H9 (cell line): ENCODE measurements around the gene CREB3L4. TPM values are rescaled to one million over a fixed set of nuclear protein-coding genes. Genes with fewer than 3 reads are reported as not detected.

Experiments used
- DNase-seq: peaks from one replicate; pipeline ENCODE4 v3.0.0-alpha.2; 2017
- H2AFZ ChIP-seq: one replicate; pipeline ENCODE4 v1.6.1; 2013; ENCODE audit warnings: mild to moderate bottlenecking, low read length, control low read depth, moderate library complexity
- H2AK5ac ChIP-seq: 2 replicates; pipeline ENCODE4 v1.6.1; 2013; ENCODE audit warnings: low read length, control low read depth, mixed read lengths; ENCODE audit not compliant: insufficient read length
- H2BK120ac ChIP-seq: one replicate; pipeline ENCODE4 v1.6.1; 2013; ENCODE audit warnings: low read depth, mild to moderate bottlenecking, low read length, control low read depth, inconsistent platforms; ENCODE audit not compliant: poor library complexity, severe bottlenecking
- H2BK12ac ChIP-seq: 2 replicates; pipeline ENCODE4 v1.6.1; 2013; ENCODE audit warnings: low read length, control low read depth, mixed read lengths, low read depth; ENCODE audit not compliant: insufficient read length
- H2BK15ac ChIP-seq: 2 replicates; pipeline ENCODE4 v1.6.1; 2013; ENCODE audit warnings: low read depth, low read length, control low read depth
- H2BK20ac ChIP-seq: one replicate; pipeline ENCODE4 v1.6.1; 2013; ENCODE audit warnings: low read depth, mild to moderate bottlenecking, low read length, control low read depth, inconsistent platforms; ENCODE audit not compliant: poor library complexity, severe bottlenecking
- H2BK5ac ChIP-seq: 2 replicates; pipeline ENCODE4 v1.6.1; 2013; ENCODE audit warnings: low read length, control low read depth, mixed read lengths; ENCODE audit not compliant: insufficient read length
- H3K14ac ChIP-seq: 2 replicates; pipeline ENCODE4 v1.6.1; 2013; ENCODE audit warnings: low read length, control low read depth; ENCODE audit not compliant: insufficient read depth
- H3K18ac ChIP-seq: 2 replicates; pipeline ENCODE4 v1.6.1; 2013; ENCODE audit warnings: low read depth, mild to moderate bottlenecking, mixed read lengths, low read length, control low read depth; ENCODE audit not compliant: insufficient read length
- H3K23ac ChIP-seq: 2 replicates; pipeline ENCODE4 v1.6.1; 2013; ENCODE audit warnings: low read length, control low read depth, mixed read lengths, low read depth; ENCODE audit not compliant: insufficient read length
- H3K23me2 ChIP-seq: 2 replicates; pipeline ENCODE4 v1.6.1; 2013; ENCODE audit warnings: low read depth, mild to moderate bottlenecking, mixed read lengths, low read length, control low read depth; ENCODE audit not compliant: insufficient read length, poor library complexity, severe bottlenecking
- H3K27ac ChIP-seq: 2 replicates; pipeline ENCODE4 v1.5.1; 2013; ENCODE audit warnings: low read length, control low read depth, mixed read lengths, low read depth; ENCODE audit not compliant: insufficient read length
- H3K27me3 ChIP-seq: 2 replicates; pipeline ENCODE4 v1.6.1; 2013; ENCODE audit warnings: low read length, control low read depth, inconsistent platforms; ENCODE audit not compliant: insufficient read depth
- H3K4ac ChIP-seq: 2 replicates; pipeline ENCODE4 v1.6.1; 2013; ENCODE audit warnings: low read depth, mild to moderate bottlenecking, control low read depth, inconsistent platforms, low read length, moderate library complexity
- H3K4me1 ChIP-seq: 2 replicates; pipeline ENCODE4 v1.6.1; 2013; ENCODE audit warnings: low read length, control low read depth, inconsistent platforms; ENCODE audit not compliant: insufficient read depth
- H3K4me2 ChIP-seq: 2 replicates; pipeline ENCODE4 v1.6.1; 2013; ENCODE audit warnings: low read length, control low read depth, mixed read lengths; ENCODE audit not compliant: insufficient read length, insufficient read depth
- H3K56ac ChIP-seq: 2 replicates; pipeline ENCODE4 v1.6.1; 2013; ENCODE audit warnings: low read depth, mild to moderate bottlenecking, mixed read lengths, low read length, control low read depth; ENCODE audit not compliant: insufficient read length
- H3K79me1 ChIP-seq: 2 replicates; pipeline ENCODE4 v1.6.1; 2013; ENCODE audit warnings: low read depth, mild to moderate bottlenecking, moderate library complexity, low read length, control low read depth, inconsistent platforms; ENCODE audit not compliant: insufficient read depth, poor library complexity, severe bottlenecking
- H3K79me2 ChIP-seq: 2 replicates; pipeline ENCODE4 v1.6.1; 2013; ENCODE audit warnings: low read length, control low read depth, inconsistent platforms; ENCODE audit not compliant: insufficient read depth
- H3K9ac ChIP-seq: 2 replicates; pipeline ENCODE4 v1.6.1; 2013; ENCODE audit warnings: low read length, control low read depth, mixed read lengths; ENCODE audit not compliant: insufficient read length; ENCODE audit errors: extremely low read depth
- H3K9me3 ChIP-seq: one replicate; pipeline ENCODE4 v1.6.1; 2013; ENCODE audit warnings: low read depth, low read length, inconsistent platforms; ENCODE audit not compliant: control insufficient read depth
- H3T11ph ChIP-seq: one replicate; pipeline ENCODE4 v1.6.1; 2013; ENCODE audit warnings: mild to moderate bottlenecking, low read length, control low read depth, inconsistent platforms
- H4K20me1 ChIP-seq: one replicate; pipeline ENCODE4 v1.6.1; 2013; ENCODE audit not compliant: control insufficient read depth, insufficient read length, insufficient read depth
- H4K5ac ChIP-seq: 2 replicates; pipeline ENCODE4 v1.6.1; 2013; ENCODE audit warnings: low read depth, mild to moderate bottlenecking, mixed read lengths, low read length, control low read depth; ENCODE audit not compliant: insufficient read length
- H4K8ac ChIP-seq: replicated peaks from 2 replicates; pipeline ENCODE4 v1.6.1; 2013; ENCODE audit warnings: low read length, control low read depth, mixed read lengths, low read depth; ENCODE audit not compliant: insufficient read length
- H4K91ac ChIP-seq: 2 replicates; pipeline ENCODE4 v1.6.1; 2013; ENCODE audit warnings: low read depth, mild to moderate bottlenecking, moderate library complexity, mixed read lengths, low read length, control low read depth; ENCODE audit not compliant: insufficient read length
- H3K27ac Mint-ChIP-seq, 3 experiments: 2 replicates in 2 of 3; 3 replicates in 1 of 3; pipeline ENCODE4 v1.8.0; 2020 to 2021; ENCODE audit warnings: mixed read lengths in 3 of 3, mild to moderate bottlenecking in 1 of 3, moderate library complexity in 1 of 3
- H3K27me3 Mint-ChIP-seq: 2 replicates; pipeline ENCODE4 v1.8.0; 2021; ENCODE audit warnings: low read depth, mild to moderate bottlenecking, moderate library complexity, mixed read lengths
- H3K36me3 Mint-ChIP-seq, 3 experiments: 2 replicates in 2 of 3; 3 replicates in 1 of 3; pipeline ENCODE4 v1.8.0; 2020 to 2021; ENCODE audit warnings: low read depth in 3 of 3, mixed read lengths in 3 of 3; ENCODE audit not compliant: insufficient read depth in 1 of 3
- H3K4me1 Mint-ChIP-seq, 2 experiments: 2 replicates each; pipeline ENCODE4 v1.8.0; 2020; ENCODE audit warnings: mixed read lengths in 2 of 2
- H3K4me3 Mint-ChIP-seq, 2 experiments: 2 replicates in 1 of 2; 3 replicates in 1 of 2; pipeline ENCODE4 v1.8.0; 2020 to 2021; ENCODE audit warnings: mild to moderate bottlenecking in 2 of 2, mixed read lengths in 2 of 2, moderate library complexity in 1 of 2
- H3K9me3 Mint-ChIP-seq, 2 experiments: 2 replicates in 1 of 2; 3 replicates in 1 of 2; pipeline ENCODE4 v1.8.0; 2020; ENCODE audit warnings: mild to moderate bottlenecking in 2 of 2, mixed read lengths in 2 of 2, moderate library complexity in 1 of 2
- WGBS: extraction: QIAGEN DNeasy Blood & Tissue Kit; methylation state at CpG from one replicate; pipeline ENCODE4 v1.1.7; 2013; ENCODE audit warnings: missing lambda C conversion rate, low lambda C conversion rate, mixed read lengths; ENCODE audit not compliant: insufficient read length; ENCODE audit errors: extremely low coverage; 5-methylcytosine and 5-hydroxymethylcytosine counted together
- total RNA-seq: library from RNA; stranded (reverse); gene quantifications from 2 replicates; pipeline ENCODE4 v1.2.1, GENCODE V29; 2021
- TF ChIP-seq, protein P1 (sequence below): fragments of 200-600 bp; sonication (generic); conservative IDR thresholded peaks from 3 replicates; pipeline ENCODE4 v1.8.0; 2021; ENCODE audit warnings: antibody characterized with exemption, mild to moderate bottlenecking

The CREB3L4 gene
- total RNA-seq, 1 experiment from 2014 or later, result 27.6 TPM

DNA sequence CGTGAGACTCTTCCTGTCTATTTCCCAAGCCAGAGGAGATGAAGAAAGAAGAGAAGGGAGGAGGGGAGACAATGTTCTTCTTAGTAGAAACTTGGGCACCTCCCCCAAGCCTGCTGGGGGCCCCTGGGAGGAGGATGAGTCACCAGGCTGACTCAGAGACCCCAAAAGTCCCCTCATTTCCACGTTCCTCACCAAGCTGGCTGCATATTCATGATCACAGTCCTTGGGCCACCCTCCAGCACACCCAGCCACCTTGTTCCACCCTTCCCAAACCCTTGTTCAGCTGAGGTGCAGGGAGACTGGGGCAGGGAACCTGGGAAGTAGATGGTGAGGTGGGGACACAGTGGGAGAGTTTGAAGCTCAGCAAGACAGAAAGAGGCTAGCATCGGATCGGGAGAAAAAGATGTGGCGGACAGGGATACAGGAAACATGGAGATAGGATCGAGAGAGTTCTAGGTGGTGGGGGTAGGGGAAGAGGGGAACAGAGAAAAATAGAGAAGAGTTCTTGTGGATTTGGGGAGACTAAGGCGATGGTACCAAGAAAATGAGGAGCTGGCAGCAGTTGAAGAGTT, 17.7 kb downstream of the CREB3L4 start:
- Histone ChIP-seq H3K56ac (no peak overlapping the region), H3K23ac (no peak overlapping the region), H3K4ac (no peak overlapping the region), H3T11ph (no peak overlapping the region), H4K20me1 (no peaks in the 10 kb centered on the region), H3K27ac (no peak overlapping the region), H2BK15ac (no peak overlapping the region), H2AK5ac (no peak overlapping the region), H4K8ac (no peak overlapping the region), H2BK20ac (no peak overlapping the region), H3K4me1 (no peaks in the 10 kb centered on the region), H3K23me2 (peaks cover 18% of the 10 kb centered on the region), H3K18ac (peak overlapping the region; percentile 22), H3K27me3 (no peaks in the 10 kb centered on the region), H3K79me1 (no peaks in the 10 kb centered on the region), H3K79me2 (peaks cover 1% of the 10 kb centered on the region; the same call in 1 of the 2 replicates), H3K9ac (peak overlapping the region; percentile 80), H3K9me3 (no peaks in the 10 kb centered on the region), H3K14ac (peak overlapping the region; percentile 23), H4K91ac (no peak overlapping the region), H3K4me2 (peak overlapping the region; percentile 84), H2BK12ac (no peak overlapping the region), H2BK5ac (no peak overlapping the region), H4K5ac (no peak overlapping the region), H2BK120ac (no peak overlapping the region), H2AFZ (peak overlapping the region; percentile 15)
- Mint-ChIP-seq H3K9me3 (no peaks in the 10 kb centered on the region; a peak in 1 of 5 replicates), H3K4me3 (peak overlapping the region; percentile 88 to 97), H3K4me1 (peaks cover 15 to 17% of the 10 kb centered on the region in 2 experiments), H3K27me3 (no peaks in the 10 kb centered on the region), H3K27ac (peak overlapping the region; percentile 23 to 97 (median 97); a peak in 6 of 7 replicates), H3K36me3 (peaks cover 13 to 35% (median 27%) of the 10 kb centered on the region in 3 experiments; a peak in 6 of 7 replicates)
- WGBS, result no CpG with 5 or more reads among the region's 7 CpGs
- DNase-seq, result peak; percentile 42
- TF ChIP-seq, protein P1, sequence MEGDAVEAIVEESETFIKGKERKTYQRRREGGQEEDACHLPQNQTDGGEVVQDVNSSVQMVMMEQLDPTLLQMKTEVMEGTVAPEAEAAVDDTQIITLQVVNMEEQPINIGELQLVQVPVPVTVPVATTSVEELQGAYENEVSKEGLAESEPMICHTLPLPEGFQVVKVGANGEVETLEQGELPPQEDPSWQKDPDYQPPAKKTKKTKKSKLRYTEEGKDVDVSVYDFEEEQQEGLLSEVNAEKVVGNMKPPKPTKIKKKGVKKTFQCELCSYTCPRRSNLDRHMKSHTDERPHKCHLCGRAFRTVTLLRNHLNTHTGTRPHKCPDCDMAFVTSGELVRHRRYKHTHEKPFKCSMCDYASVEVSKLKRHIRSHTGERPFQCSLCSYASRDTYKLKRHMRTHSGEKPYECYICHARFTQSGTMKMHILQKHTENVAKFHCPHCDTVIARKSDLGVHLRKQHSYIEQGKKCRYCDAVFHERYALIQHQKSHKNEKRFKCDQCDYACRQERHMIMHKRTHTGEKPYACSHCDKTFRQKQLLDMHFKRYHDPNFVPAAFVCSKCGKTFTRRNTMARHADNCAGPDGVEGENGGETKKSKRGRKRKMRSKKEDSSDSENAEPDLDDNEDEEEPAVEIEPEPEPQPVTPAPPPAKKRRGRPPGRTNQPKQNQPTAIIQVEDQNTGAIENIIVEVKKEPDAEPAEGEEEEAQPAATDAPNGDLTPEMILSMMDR, result no peak
